NCI-H1048 (cell line): Measurements from ENCODE around the gene ERBB4.
"Not testable (repeated sequence)": the region's sequence is repeated elsewhere in the genome, so short reads cannot be mapped to it uniquely, and the experiment has no call there.

ENCODE experiments used
- DNase-seq: peaks from one replicate; lab custom pipeline; 2025; lab: John Stamatoyannopoulos, UW

Gene ERBB4

DNA sequence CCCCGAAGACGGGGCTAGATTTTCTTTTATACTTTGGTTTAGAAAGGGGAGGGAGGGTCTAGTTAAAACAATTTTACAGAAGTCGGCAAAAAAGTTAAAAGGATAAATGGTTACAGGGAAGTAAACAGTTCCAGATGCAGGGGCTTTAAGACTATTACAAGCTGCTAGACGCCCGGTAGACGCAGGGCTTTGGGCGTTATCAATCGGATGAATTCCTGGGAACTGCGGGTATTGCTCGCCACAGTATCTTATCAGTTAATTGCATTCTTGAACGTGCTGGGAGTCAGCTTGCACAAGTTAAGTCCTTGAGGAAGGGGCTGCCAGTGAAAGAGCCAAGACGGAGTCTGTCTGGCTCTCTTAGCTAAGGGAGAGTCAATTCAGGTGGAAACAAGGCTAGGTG lies 946.6 kb downstream of the ERBB4 start:
- DNase-seq: not testable (repeated sequence)

GRCh38 chr2:211591426-211591825 lies 947.2 kb downstream of the ERBB4 start:
- DNase-seq: no peak

DNA sequence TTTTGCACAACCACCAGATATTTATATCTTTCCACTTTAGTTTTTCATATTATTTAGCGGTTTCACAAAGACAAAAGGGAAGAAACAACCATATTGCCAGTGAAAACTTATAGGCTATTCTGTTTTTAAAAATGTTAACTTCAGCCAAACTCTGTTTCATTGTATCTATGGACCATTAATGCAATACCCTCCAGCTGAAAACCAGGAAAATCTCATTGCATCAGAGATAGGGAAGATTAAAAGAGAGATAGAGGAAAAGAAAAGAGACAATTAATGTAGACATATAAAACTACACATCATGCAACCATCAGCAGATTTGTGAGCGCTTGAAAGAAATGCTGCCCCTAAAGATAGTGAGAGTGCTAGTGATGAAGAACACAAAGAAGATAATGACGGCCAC lies 970.2 kb downstream of the ERBB4 start:
- DNase-seq: no peak

GRCh38 chr2:211564441-211564840 lies 974.2 kb downstream of the ERBB4 start:
- no peak for DNase-seq

- no peak for DNase-seq
Observed at GRCh38 chr2:211545582-211545981, 993.0 kb downstream of the ERBB4 start.

DNA sequence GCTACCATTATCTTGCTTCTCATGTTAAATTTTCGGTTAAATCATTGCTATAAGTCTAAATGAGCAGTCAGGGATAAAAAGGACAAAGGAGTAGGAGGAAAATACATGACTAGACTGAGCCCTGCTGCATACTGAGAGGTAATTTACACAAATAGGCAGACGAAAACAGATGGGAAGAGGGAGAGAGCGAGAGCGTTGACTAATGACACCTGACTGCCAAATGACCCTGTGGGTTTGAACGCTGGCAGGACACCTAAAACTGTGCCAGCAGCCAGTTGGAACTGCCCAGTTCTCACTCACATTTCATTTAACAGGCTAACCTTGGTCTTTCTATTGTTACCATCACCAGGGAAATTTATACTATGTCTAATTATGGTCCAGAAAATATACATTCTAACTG lies 1004.0 kb downstream of the ERBB4 start:
- no peak for DNase-seq

- not testable (repeated sequence) for DNase-seq
Observed at GRCh38 chr2:211524248-211524647, 1014.4 kb downstream of the ERBB4 start.

DNA sequence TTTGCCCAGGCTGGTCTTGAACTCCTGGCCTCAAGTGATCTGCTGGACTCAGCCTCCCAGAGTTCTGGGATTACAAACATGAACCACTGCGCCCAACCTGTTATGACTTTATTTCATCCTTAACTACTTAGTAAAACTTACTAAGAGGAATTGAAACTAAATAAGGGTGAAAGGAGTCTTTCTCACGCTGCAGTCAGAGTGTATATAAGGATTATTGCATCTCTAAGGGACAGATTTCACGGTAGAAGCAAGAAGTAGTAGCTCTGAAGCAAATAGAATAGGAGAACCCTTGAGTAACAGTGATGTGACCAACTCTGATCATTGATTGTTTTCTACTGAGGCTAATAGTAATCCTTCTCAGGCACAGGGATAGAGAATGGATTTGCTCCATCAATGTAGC lies 1022.1 kb downstream of the ERBB4 start:
- DNase-seq: no peak

DNA sequence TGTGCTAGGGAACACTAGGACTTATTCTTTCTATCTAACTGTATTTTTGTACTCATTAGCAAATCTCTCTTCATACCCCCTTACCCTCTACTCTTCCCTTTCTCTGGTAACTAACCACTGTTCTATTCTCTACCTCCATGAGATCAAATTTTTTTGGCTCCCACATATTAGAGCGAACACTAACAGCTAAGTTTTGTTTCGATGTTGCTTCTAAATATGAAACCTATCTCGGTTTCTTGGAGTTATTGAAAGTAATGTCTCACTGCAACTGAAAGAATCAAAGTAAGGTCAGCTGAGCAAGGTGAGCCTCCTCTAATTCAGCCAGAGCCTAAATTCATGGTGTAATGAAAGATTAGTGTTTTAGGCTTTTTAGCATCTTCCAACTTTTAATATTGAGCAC lies 1024.6 kb downstream of the ERBB4 start:
- DNase-seq: no peak

DNA sequence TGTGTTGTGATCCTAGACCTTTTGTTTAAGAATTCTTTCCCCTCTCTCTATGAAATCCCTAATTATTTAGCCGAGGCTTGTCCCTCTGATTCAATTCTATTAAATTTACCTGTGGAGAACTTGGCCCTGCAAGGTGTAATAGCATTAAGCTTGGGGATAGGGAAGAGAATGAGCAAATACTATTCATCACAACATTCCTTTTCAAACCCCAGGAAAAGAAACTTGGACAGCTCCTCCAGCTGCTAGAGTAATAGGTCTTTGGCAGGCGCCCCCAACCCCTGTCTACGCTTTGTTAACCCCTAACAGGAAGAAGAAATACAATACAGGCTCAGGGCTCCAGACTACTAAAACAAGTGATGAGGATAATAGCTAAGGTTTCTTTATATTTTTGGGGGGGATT lies 1025.2 kb downstream of the ERBB4 start:
- DNase-seq: no peak

- DNase-seq: no peak
Observed at GRCh38 chr2:211512806-211513205, 1025.8 kb downstream of the ERBB4 start.

- no peak for DNase-seq
Observed at GRCh38 chr2:211503856-211504255, 1034.7 kb downstream of the ERBB4 start.

DNA sequence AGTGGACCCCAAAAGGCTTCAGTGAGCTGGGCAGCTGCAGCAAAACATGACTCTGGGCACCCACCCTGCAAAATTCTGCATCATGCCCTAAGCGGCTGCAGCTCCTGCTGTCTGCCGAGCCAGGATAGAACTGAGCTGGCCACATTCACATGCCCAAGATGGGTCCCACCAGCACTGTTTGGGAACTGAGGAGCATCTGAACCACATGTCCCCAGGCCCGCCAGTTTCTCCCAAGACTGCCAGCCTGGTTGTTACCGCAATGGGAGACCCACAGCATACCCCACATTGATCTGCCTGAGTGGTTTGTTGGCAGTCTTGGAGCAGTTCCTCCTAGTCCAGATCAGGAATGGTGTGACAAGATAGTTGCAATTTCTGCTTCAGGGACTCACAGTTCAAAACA lies 1035.4 kb downstream of the ERBB4 start:
- no peak for DNase-seq

DNA sequence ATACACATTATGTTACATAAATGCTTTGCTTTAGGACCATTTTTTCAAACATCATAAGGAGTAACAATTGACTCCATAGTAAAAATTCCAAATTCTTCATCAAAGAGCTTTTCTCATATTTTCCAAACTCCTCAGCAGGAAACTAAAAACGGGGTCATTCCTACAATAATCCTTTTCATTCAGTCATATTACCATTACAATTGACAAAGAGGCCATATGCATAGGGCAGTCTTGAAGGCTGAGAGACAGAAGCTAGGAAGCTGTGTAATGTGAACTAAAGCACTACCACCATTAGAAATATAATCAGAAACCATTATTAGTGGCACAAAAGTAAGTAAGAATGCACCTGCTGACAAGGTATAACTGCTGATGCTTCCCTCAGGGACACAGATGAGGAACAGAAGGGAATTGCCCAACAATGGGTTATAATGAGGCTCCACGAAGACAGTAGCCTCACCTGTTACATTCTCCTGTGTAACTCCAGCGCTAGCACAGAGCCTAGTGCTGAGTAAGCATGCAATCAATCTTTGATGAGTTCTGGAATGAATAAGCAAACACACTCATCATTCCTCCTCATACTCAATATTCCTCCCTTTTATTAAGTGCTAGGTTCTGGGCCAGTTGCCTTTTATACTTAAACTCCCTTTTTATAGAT lies 1039.9 kb downstream of the ERBB4 start:
- no peak for DNase-seq

DNA sequence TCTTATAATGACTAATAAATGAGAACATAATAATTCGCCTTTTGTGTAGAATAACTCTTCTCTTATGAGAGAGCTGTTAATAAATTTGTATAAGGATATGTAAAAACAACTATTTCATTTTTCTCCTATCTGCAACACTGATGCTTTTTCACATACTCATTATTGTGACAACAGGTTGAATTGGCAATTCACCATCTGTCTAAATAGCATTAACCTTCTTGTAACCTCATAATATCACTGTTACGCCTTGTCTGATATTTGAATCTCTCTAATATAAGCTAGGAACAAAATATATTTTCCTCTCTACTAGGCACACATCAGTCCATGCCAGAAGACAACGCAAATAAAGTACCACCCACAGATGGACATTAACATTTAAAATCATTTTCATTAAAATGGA lies 1043.3 kb downstream of the ERBB4 start:
- no peak for DNase-seq

- DNase-seq: no peak
Observed at GRCh38 chr2:211494536-211494935, 1044.1 kb downstream of the ERBB4 start.

- no peak for DNase-seq
Observed at GRCh38 chr2:211494085-211494484, 1044.5 kb downstream of the ERBB4 start.

- no peak for DNase-seq
Observed at GRCh38 chr2:211487733-211488132, 1050.9 kb downstream of the ERBB4 start.

DNA sequence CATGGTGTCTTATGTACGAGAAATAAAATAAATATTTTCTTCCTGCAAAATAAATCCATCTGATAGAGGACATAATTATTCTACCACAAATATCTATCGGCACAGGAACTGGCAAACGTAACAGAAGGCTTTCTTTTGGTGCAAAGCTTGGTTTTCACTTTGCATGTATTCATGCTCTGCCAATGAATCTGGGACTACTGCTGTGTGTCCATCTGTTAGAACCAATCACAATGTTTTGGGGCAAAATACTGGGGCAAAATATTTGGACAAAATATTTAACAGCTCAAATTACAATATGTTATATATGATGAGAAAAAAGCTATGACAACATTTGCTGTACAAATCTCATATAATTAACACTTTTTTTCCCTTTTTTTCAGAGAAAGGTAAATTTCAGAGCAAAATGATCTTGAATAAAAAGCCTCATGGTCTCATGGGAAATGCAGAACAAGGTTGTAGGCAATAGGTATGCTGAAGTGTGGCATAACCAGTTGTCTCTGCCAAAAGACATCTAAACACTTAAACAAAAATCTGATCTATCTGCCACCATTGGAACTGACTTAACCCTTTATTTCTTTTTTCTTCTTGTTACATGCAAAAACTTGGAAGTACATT lies 1059.0 kb downstream of the ERBB4 start:
- DNase-seq: no peak

DNA sequence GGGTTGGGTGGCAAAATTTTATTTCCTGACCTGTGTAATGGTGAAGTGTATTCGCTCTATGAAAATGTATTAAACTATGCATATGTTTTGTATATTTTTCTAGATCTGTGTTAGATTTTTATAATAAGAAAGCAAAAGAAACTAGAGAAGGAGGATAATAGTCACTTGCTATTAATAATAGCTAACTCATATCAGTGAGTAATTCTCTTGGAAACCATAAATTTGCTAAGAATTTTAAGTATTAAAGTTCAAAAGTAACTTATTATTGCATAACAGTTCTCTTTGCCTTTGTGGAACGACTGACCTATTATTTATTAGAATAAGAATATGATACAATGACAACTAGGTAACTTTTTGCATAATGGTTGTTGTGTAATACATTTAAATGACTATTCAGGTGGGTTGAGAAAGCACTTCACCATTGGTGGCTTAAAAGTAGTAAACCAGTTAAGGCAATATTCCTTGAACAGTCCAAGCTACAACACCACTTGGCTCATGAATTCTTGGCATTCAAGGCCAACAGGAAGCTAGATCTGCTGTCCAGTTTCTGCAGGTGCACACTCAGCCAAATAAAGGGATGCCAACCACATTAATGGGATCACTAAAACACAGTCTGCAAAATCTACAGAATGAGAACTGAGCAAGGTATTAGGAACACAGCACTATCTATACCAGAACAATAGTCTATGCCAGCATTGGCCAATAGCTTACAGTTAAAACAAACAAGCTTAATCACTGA lies 1060.9 kb downstream of the ERBB4 start:
- no peak for DNase-seq

- DNase-seq: no peak
Observed at GRCh38 chr2:211473116-211473515, 1065.5 kb downstream of the ERBB4 start.

GRCh38 chr2:211469664-211470059 lies 1068.9 kb downstream of the ERBB4 start:
- no peak for DNase-seq

GRCh38 chr2:211468877-211469663 lies 1069.5 kb downstream of the ERBB4 start:
- no peak for DNase-seq
